NT2/D1 (cell line): ENCODE data around the gene KLF9.

Source experiments
- DNase-seq: peaks from one replicate; pipeline ENCODE4 v3.0.0-alpha.2; 2011; ENCODE audit warnings: low read depth, low spot score
- H3K27me3 ChIP-seq: 2 replicates; pipeline ENCODE4 v1.6.0; 2011; ENCODE audit warnings: mild to moderate bottlenecking; ENCODE audit not compliant: insufficient read length, insufficient read depth
- H3K36me3 ChIP-seq: 2 replicates; pipeline ENCODE4 v1.6.1; 2011; ENCODE audit warnings: mild to moderate bottlenecking, low read length, mixed read lengths; ENCODE audit not compliant: insufficient read depth, insufficient read length
- H3K4me1 ChIP-seq: 2 replicates; pipeline ENCODE4 v1.5.1; 2011; ENCODE audit not compliant: insufficient read depth, insufficient read length
- H3K4me3 ChIP-seq: 2 replicates; pipeline ENCODE4 v1.5.1; 2011; ENCODE audit warnings: low read depth; ENCODE audit not compliant: insufficient read length
- H3K9ac ChIP-seq: 2 replicates; pipeline ENCODE4 v1.6.0; 2011; ENCODE audit warnings: low read depth; ENCODE audit not compliant: insufficient read length
- H3K9me3 ChIP-seq: 2 replicates; pipeline ENCODE4 v1.5.1; 2011; ENCODE audit warnings: mild to moderate bottlenecking, low read length; ENCODE audit not compliant: insufficient read depth
- SUZ12 ChIP-seq: IDR thresholded peaks from 2 replicates; pipeline ENCODE4 v1.6.1; 2011; ENCODE audit not compliant: insufficient read length, insufficient read depth; ENCODE audit errors: extremely low read depth
- YY1 ChIP-seq: IDR thresholded peaks from 2 replicates; pipeline ENCODE4 v1.6.1; 2011; ENCODE audit not compliant: insufficient read length, insufficient read depth
- ZNF274 ChIP-seq: IDR thresholded peaks from 2 replicates; pipeline ENCODE4 v1.6.1; 2011; ENCODE audit warnings: mild to moderate bottlenecking, low read depth, low read length

KLF9 gene

GRCh38 chr9:70352356-70352755 is 62.1 kb downstream of the KLF9 start:
- DNase-seq: no peak
- Histone ChIP-seq H3K27me3 (no peaks in the 10 kb centered on the region), H3K36me3 (peaks cover 60% of the 10 kb centered on the region), H3K4me3 (no peak overlapping the region), H3K9me3 (no peaks in the 10 kb centered on the region), H3K4me1 (no peaks in the 10 kb centered on the region), H3K9ac (no peak overlapping the region)
- TF ChIP-seq SUZ12 (no peak), ZNF274 (no peak), YY1 (no peak)

DNA sequence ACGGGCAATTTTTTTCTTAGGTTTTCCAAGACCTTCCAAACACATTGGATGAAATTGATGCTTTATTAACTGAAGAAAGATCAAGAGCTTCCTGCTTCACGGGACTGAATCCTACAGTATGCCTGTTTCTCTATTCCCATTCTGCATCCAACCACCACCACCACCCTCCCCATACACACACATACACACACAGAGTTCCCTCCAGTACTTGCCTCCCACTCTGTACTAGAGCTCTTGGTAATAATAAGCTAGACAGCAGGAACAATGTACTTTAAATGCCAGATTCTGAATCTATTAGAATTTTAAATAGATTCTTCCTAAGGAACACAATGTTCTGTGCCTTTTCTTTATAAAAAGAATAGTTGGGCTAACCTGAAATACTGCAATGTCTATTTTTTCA is 67.4 kb downstream of the KLF9 start:
- no peaks in the 10 kb centered on the region for H3K4me1 ChIP-seq
- DNase-seq: no peak
- H3K9ac ChIP-seq: no peak overlapping the region
- H3K9me3 ChIP-seq: no peaks in the 10 kb centered on the region
- no peak for TF ChIP-seq YY1
- TF ChIP-seq ZNF274: no peak
- no peak for TF ChIP-seq SUZ12
- peaks cover 66% of the 10 kb centered on the region for H3K36me3 ChIP-seq
- H3K4me3 ChIP-seq: no peak overlapping the region
- no peaks in the 10 kb centered on the region for H3K27me3 ChIP-seq

DNA sequence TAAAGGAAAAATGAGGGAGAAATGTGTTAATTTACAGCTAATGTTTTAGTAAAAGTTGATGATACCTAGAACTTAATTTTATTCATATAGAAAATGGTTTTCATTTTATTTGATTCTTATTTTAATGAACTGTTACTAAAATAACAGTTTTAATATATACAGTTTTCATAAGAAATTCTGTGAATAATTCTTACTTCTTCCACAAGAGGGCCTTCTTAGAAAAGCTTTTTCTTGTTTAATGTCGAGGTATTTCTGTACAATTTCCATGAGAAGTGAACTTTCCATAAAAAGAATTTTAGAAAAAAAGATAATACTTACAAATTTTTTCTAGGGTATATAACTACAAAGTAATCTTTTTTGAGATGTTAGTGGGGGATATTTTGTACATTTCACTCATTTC is 73.9 kb downstream of the KLF9 start:
- no peaks in the 10 kb centered on the region for H3K9me3 ChIP-seq
- H3K9ac ChIP-seq: no peak overlapping the region
- peaks cover 33% of the 10 kb centered on the region for H3K36me3 ChIP-seq
- TF ChIP-seq ZNF274 (no peak), YY1 (no peak), SUZ12 (no peak)
- no peak for DNase-seq
- no peak overlapping the region for H3K4me3 ChIP-seq
- H3K27me3 ChIP-seq: no peaks in the 10 kb centered on the region
- H3K4me1 ChIP-seq: no peaks in the 10 kb centered on the region
